Measurements from ENCODE around the gene RDH5.

- TF ChIP-seq CTCF (conservative IDR thresholded peaks at IDR 0.05; ENCODE audit: low read depth, low read length) = no peak
- no peak for TF ChIP-seq EZH2 (IDR thresholded peaks at IDR 0.05; ENCODE audit: borderline replicate concordance, low read depth, low read length, poor library complexity, severe bottlenecking)
These were observed 46.6 kb upstream of the RDH5 start for GRCh38 chr12:55673638-55674037.

Measured in A673 (cell line).